GM12873 (cell line): ENCODE data around the gene PDZRN3.

Experiments used
- CTCF ChIP-seq: IDR thresholded peaks from 2 replicates; pipeline ENCODE4 v1.5.1; 2012; ENCODE audit warnings: low read depth, mild to moderate bottlenecking, moderate library complexity, low read length, control low read depth; ENCODE audit not compliant: insufficient read depth; ENCODE audit errors: missing control alignments

The PDZRN3 gene

GRCh38 chr3:73557986-73558726, 66.6 kb downstream of the PDZRN3 start:
- TF ChIP-seq CTCF = no peak

GRCh38 chr3:73556520-73557372, 68.0 kb downstream of the PDZRN3 start:
- TF ChIP-seq CTCF = no peak

- no peak for TF ChIP-seq CTCF
Measured at GRCh38 chr3:73555076-73555475, 69.7 kb downstream of the PDZRN3 start.

GRCh38 chr3:73552700-73553099, 72.0 kb downstream of the PDZRN3 start:
- no peak for TF ChIP-seq CTCF

GRCh38 chr3:73550032-73550431, 74.7 kb downstream of the PDZRN3 start:
- no peak for TF ChIP-seq CTCF

- no peak for TF ChIP-seq CTCF
Measured at GRCh38 chr3:73549051-73549600, 75.6 kb downstream of the PDZRN3 start.

- no peak for TF ChIP-seq CTCF
Measured at GRCh38 chr3:73548436-73548835, 76.3 kb downstream of the PDZRN3 start.
